A549 treated with Mapracorat at 1 μM for 4 hours (cell line): Measurements from ENCODE around the gene TMIGD3. TPM values are rescaled to one million over a fixed set of nuclear protein-coding genes. Genes with fewer than 3 reads are reported as not detected.

Experiments
- total RNA-seq: library from RNA; stranded (reverse); fragments of 200-300 nt; extraction: Qiagen RNA extraction; gene quantifications from 5 replicates; pipeline ENCODE4 v1.2.3, GENCODE V29; 2022

TMIGD3 gene
- total RNA-seq = not detected in 5 replicates

GRCh38 chr1:111503585-111504060 lies at the start of gene TMIGD3, which contains the start of gene ADORA3:
TSS of gene TMIGD3 (minus strand) at chr1:111503633. CDS start at chr1:111503354, 279 bp downstream.
TSS of gene ADORA3 (minus strand) at chr1:111503633. CDS start at chr1:111503354, 279 bp downstream.

GRCh38 chr1:111448918-111449702 lies 54.3 kb downstream of the TMIGD3 start, which contains the start of the genes ATP5PB and WDR77:
TSS of gene ATP5PB (plus strand) at chr1:111449464. CDS start at chr1:111449542, 78 bp downstream.
TSS of gene WDR77 (minus strand) at chr1:111449256. CDS start at chr1:111449169, 87 bp downstream.

Other genes starting within 250 kb of the TMIGD3 start
- gene CHIA, start 212.8 kb downstream of the TMIGD3 start, total RNA-seq = not detected in 5 replicates
- 0.77 to 1.3 TPM (median 0.91 TPM) in 5 replicates for gene OVGP1, start 75.9 kb downstream of the TMIGD3 start, total RNA-seq
- gene WDR77, start 54.4 kb downstream of the TMIGD3 start, total RNA-seq = 34.3 to 51.4 TPM (median 44.8 TPM) in 5 replicates
- 241 to 272 TPM (median 248 TPM) in 5 replicates for gene ATP5PB, start 54.2 kb downstream of the TMIGD3 start, total RNA-seq
- 0.09 to 0.38 TPM (median 0.21 TPM) in 5 replicates for gene C1orf162, start 29.6 kb downstream of the TMIGD3 start, total RNA-seq
- gene ADORA3, start within 50 bp of the TMIGD3 start, total RNA-seq = not detected in 5 replicates
- 23.5 to 37.2 TPM (median 27.5 TPM) in 5 replicates for gene RAP1A, start 116.2 kb upstream of the TMIGD3 start, total RNA-seq
- gene INKA2, start 235.8 kb upstream of the TMIGD3 start, total RNA-seq = 2.2 to 2.7 TPM (median 2.3 TPM) in 5 replicates